GM19035 (cell line): Measurements from ENCODE around the gene CEP120.
"Not testable (repeated sequence)": the region's sequence is repeated elsewhere in the genome, so short reads cannot be mapped to it uniquely, and the experiment has no call there.

Experiments used
- ATAC-seq: cut with Tn5 transposase; IDR thresholded peaks from one replicate; pipeline ENCODE4 v1.9.1; 2021; ENCODE audit not compliant: unreplicated experiment

The CEP120 gene

DNA sequence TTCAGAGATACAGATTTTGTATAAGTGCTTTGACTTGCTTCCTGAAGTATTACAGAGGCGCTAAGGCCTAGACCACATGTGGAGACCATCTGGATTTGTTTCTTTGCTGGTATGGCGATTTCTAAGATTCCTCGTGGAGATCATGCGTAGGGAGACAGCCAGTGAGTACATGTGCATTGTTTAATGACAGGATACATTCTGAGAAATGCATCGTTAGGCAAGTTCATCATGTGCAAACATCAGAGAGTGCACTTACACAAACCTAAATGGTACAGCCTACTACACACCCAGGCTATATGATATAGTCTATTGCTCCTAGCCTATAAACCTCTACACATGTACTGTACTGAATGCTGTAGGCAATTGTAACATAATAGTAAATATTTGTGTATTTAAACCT is 16.5 kb upstream of the CEP120 start:
- no peak for ATAC-seq

DNA sequence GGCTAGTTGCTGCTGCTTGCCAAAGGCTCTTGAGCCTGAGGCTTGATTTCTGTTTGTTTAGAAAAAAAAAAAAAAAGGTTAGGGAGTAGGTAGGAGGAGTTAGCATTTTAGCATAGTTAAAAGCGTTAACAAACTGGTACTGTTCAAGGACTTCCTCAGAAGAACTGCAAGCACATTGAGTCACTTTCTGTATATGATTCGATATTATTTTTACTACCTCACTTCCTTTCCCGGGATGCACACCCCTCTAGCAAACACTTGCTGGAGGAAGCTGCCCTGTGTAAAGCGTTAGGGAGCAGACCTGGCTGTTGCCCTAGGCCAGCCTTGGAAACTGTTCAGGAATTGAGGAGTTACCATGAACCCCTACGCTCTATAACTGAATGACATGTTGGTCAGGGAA is 15.7 kb upstream of the CEP120 start:
- no peak for ATAC-seq

DNA sequence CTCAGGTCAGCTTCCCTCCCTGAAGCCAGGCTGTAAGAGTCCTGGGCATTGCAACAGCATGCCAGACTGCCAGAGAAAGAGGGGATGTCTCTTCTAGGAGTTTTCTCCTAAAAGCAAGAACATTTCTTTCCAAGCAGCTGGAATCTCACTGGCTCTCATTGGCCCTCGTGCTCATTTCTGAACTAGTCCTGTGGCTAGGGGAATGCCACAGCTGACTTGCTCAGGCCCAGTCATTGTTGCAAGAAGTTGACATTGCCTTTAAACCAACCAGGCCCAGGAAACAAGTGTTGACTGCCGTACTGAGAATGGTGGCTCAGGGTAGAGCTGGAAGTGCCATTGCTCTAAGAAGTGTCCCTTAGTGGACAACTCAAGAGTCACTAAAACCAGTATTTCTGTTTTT is 15.0 kb upstream of the CEP120 start:
- peak; percentile 54 for ATAC-seq

DNA sequence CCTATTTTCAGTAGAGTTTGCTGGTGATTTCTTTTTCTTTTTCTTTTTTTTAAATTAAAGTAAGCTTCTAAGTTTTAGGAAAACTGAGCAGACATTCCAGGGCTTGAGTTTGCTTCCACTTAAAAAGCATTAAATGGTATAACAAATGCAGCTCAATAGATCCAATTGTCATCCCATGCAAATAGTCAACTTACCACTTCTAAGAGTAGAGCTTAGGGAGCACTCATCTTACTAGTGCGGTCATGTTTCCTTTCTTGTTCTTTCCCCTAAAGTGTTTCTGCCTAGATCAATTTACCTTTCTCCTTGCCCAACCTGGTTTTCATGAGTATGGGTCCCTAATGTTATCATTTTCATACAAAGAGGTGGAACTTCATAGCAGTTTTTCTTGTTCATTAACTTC is 13.0 kb upstream of the CEP120 start:
- no peak for ATAC-seq

GRCh38 chr5:123434796-123435195 is 11.6 kb upstream of the CEP120 start:
- no peak for ATAC-seq

GRCh38 chr5:123433596-123433995 is 10.4 kb upstream of the CEP120 start:
- no peak for ATAC-seq

GRCh38 chr5:123430441-123430840 is 7.2 kb upstream of the CEP120 start:
- not testable (repeated sequence) for ATAC-seq

GRCh38 chr5:123429993-123430392 is 6.8 kb upstream of the CEP120 start:
- ATAC-seq, result no peak

DNA sequence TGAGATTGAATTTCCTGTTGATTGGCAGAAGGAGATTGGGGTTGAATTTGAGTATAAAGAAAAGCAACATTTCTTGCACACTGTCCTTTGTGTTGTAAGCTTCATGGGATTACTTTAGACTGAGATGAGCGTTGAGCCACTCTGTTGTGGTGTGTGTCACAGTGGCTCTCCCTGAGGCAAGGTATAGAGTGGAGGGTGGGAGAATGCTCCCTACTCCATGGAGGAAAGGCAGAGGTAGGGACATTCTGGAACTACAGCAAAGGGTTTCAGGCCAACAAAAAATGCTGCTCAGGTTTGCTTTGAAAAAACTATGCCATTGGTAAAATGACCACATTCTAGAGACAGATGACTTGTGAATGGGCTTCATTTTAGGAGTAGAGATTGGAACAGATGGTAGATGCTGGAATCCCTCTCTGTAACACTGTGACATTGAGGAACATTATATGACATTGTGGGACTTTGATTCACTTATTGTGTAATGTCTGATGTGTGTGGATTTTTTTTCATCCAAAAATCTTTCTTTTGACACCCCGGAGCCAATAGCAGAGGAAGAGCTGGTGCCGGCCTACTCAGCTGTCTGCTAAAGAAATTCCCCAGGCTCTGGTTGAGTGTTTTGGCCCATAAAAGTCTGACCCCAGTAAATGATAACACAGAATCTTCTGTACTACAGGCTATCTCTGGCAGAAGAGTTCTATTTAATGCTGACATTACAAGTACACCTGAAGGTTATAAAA is 6.2 kb upstream of the CEP120 start:
- ATAC-seq, result no peak

DNA sequence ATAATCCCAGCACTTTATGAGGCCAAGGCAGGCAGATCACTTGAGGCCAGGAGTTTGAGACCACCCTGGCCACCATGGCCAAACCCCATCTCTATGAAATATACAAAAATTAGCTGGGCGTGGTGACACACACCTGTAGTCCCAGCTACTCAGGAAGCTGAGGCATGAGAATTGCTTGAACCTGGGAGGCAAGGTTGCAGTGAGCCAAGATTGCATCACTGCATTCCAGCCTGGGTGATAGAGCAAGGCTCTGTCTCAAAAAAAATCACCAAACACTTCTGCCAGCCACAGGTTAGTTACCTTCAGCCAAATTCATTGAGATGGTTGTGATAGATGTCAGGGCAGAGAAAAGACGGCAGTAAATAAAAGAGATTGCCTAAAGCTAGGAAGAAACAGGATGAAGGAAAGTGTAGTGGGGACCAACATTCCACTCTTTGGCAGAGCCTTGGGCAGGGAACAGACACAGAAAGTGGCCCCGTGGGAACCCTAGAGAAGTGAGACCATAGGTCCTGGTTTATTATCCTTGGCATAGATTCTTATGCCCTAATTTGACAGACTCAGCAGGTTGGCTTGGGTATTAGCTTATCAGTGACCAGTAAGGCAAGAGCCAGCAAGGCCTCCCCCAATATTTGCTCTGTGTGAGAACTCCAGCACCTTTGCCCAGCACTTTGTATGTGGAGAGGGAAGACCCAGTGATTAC is 5.5 kb upstream of the CEP120 start:
- no peak for ATAC-seq

DNA sequence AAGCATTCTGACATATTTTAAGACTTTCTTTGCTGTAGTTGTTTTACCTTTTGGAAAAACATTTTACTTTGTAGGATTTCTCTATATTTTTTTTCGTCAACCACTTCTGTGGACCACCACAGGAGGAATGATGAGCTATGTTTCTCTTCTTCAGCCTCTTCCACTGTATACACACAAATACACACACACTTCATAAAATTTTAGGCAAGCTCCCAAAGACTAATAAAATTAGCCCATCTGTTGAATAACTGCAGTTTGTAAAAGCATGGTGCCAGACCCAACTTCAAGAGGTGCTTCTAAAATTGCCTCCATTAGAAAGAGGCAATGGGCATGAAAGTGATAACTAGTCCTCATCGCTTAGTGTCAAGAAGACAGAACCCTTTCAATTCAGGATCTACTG is 4.1 kb upstream of the CEP120 start:
- ATAC-seq, result no peak

- ATAC-seq, result no peak
These were observed 2.2 kb upstream of the CEP120 start for GRCh38 chr5:123425431-123425830.

DNA sequence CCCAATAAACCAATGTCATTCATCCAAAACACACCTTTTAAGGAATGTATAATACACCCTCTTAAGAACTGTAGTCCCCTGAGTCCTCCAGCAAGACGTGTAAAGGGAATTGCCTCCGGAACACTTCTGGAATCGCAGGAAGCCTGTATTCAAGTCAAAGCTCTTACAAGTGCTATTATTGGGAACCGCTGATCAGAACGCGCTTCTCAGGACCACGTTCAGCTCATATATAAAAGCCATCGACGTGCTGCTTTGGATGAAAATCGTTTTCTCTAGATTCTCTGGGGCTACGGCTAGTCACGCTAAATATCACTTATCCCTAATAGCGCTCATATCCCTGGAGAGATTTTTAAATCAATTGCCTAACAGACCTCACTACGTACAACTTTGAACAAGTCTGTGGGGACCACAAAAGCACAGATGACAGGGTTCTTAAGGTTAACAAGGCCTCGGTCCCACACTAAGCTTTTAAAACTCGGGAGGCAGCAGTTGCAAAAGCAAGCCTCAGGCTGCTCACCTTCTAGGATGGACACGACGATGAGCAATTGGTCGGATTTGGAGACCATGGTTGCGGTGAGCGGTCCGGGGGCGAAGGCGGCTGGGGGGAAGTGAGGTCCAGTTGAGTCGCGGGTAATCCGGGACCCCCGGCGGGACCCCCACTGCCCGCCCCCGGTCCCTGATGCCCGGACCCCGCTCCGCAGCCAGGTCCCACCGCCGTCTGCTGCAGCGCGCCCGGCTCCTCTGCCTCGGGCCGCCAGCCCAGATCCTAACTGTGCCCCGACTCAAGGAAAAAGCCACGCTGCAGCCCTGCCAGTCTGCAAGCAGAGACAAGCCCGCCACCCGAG is 548 bp downstream of the CEP120 start:
- ATAC-seq, result peak; percentile 21

GRCh38 chr5:123421773-123422172 is 1.4 kb downstream of the CEP120 start:
- no peak for ATAC-seq

- ATAC-seq, result no peak
These were observed 8.2 kb downstream of the CEP120 start for GRCh38 chr5:123414974-123415373.

DNA sequence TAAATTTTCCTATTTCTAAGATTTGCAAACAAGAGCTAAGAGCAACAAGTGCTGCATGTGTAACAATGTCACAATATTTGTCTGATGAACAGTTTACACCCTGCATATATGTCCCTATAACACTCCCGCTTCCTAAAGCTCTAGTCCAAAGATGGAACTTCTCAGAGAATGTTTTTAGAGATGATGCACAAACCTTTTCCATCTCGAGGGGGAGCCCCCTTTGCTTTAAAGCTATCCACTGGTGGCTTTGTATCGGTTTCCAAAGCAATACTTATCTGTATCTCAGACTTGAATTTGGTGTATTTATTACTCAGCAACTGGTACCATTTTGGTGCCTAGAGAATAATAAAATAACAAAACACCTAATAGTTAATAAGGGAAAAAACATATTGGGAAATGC is 11.0 kb downstream of the CEP120 start:
- no peak for ATAC-seq

GRCh38 chr5:123401999-123402398 is 21.2 kb downstream of the CEP120 start:
- not testable (repeated sequence) for ATAC-seq

GRCh38 chr5:123401320-123401719 is 21.9 kb downstream of the CEP120 start:
- ATAC-seq, result no peak

DNA sequence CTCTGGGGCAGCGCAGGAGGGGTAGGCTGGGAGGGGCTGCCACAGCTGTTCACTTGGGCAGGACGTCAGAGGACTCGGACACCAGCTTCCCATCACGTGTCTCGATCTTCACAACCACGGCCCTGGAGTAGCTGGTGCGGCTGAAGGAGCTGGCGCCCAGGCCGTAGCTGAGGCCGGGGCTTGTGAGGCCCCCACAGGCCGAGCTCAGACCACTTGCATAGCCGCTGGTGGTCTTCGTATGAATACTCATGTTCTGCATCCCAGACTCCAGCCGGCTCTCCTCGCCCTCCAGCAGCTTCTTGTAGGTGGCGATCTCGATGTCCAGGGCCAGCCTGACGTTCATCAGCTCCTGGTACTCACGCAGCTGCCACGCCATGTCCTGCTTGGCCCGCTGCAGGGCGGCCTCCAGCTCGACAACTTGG is 22.3 kb downstream of the CEP120 start:
- not testable (repeated sequence) for ATAC-seq

DNA sequence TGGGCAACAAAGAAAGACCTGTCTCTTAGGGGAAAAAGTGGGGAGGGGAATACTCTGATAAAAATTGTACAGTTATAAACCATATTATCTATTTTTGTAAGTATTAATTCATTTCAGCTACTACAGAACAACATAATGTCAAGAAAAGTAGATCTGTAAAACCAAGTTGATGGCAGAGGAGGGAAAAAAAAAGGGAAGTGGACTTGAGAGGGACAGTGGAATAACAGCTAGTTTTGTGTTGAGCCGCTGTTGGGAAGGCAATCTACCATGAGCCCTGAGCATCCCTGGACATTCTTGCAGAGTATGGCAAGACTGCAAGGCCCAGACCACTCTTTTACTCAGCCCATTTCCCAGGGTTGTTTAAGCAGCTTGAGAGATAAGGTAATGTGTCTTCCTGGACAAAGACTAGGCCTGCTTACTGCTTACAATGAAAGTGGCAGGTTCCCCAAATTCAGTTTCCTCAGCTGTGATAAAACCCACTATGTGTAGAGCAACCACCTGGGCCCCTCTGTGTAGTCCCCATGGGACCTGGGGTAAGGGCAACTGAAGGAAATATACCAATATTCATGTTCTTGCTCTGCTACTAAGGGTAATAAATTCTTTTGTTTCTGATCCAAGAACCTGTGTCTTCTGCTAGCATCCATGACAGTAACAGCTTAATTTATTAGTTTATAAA is 25.0 kb downstream of the CEP120 start:
- no peak for ATAC-seq

GRCh38 chr5:123397538-123397937 is 25.7 kb downstream of the CEP120 start:
- ATAC-seq, result no peak
